HUES64 (cell line): ENCODE results near the gene TDRD9.

Experiments
- H3K27ac ChIP-seq: 2 replicates; pipeline ENCODE4 v1.7.0; 2013; ENCODE audit warnings: low read depth, low read length, inconsistent platforms
- H3K27me3 ChIP-seq: 2 replicates; pipeline ENCODE4 v1.6.1; 2013; ENCODE audit warnings: mild to moderate bottlenecking, low read length; ENCODE audit not compliant: insufficient read depth
- H3K36me3 ChIP-seq: 2 replicates; pipeline ENCODE4 v1.6.1; 2013; ENCODE audit warnings: mild to moderate bottlenecking, low read length; ENCODE audit not compliant: insufficient read depth
- H3K4me1 ChIP-seq: 2 replicates; pipeline ENCODE4 v1.6.1; 2013; ENCODE audit warnings: mild to moderate bottlenecking, low read length, moderate library complexity; ENCODE audit not compliant: insufficient read depth
- H3K4me3 ChIP-seq: 2 replicates; pipeline ENCODE4 v1.5.1; 2013; ENCODE audit warnings: mild to moderate bottlenecking, low read length, moderate library complexity
- H3K9ac ChIP-seq: 2 replicates; pipeline ENCODE4 v1.6.1; 2013; ENCODE audit warnings: mild to moderate bottlenecking, low read depth, low read length
- H3K9me3 ChIP-seq: 2 replicates; pipeline ENCODE4 v1.6.1; 2013; ENCODE audit warnings: low read depth, low read length; ENCODE audit not compliant: insufficient read depth
- whole genome bisulfite sequencing: fragments of 150-250, 120-280 bp; methylation state at CpG from one replicate; pipeline ENCODE4 v1.1.7; 2013; ENCODE audit warnings: missing lambda C conversion rate; 5-methylcytosine and 5-hydroxymethylcytosine counted together

TDRD9 gene

DNA sequence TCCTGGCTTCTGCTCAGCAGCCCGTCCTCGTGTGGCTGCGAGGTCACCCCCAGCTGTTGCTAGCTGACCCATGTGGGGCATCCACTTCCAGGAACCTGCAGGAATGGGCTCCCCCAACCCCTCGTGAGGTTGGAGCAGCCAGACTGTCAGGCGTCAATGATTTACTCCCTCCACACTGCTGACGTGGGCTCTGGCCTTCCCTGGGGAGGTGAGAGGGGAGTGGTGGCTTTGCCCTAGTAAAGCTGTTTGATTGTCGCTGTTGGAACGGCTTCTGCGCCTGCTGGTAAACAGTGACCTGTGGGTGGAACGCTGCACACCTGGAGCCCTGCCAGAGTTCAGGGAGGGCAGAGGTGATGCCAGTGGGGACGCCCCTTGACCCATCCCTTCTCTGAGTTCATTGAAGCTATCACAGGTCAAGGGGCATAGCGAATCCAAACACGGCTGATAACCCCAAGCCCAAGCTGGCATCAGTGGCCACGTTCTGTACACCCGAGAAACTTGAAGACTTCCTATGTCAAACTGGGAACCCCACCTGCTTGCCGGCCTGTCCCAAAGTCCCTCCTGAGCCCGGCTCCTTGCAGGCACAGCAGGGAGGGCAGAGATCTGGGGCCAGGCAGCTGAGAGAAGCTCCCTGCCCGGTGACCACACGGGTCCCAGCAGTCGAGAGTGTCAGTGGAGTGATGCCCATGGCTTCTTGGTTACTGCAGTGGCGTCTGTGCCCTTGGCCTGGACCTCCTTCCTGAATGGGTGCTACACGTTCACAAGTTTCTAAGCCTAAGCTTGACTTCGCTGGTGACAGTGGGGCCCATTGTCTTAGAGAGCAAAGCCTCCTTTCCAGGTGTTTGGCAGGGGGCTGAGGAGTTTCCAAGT is 160.0 kb downstream of the TDRD9 start:
- 91% methylated on average over 23 of the region's 23 CpGs for WGBS
- peaks cover 9% of the 10 kb centered on the region for H3K27me3 ChIP-seq
- no peaks in the 10 kb centered on the region for H3K9me3 ChIP-seq
- no peaks in the 10 kb centered on the region for H3K4me1 ChIP-seq
- no peak overlapping the region for H3K27ac ChIP-seq
- H3K9ac ChIP-seq: no peak overlapping the region
- H3K36me3 ChIP-seq: no peaks in the 10 kb centered on the region
- no peak overlapping the region for H3K4me3 ChIP-seq

DNA sequence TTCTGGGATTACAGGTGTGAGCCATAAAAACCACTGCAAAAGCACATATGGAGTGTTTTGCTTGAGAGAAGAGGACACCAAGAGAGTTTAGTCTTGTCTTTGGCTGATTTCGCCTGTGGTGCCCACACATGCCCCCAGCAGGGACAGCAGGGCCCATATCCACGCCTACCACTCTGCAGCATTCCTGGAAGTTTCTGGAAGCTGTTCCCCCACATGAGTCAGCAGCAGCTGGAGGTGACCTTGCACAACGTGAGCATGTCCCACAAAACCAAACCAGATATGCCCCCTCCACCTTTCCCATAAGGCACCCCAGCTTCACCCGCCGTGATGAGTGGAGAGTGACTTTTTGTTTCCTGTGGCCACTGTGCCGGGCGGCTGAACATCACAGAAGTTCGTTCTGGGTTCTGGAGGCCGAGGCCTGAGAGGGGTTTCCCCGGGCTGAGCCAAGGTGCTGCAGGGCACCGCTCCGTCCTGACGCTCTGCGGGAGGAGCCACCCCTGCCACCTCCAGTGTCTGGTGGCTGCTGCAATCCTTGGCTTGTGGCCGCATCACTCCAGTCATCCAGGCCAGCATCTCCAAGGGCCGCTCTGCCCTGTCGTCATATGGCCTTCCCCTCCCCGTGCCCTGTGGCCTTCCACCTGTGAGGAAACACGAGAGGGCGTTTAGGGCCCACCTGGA is 162.0 kb downstream of the TDRD9 start:
- WGBS: 93% methylated on average over 20 of the region's 20 CpGs
- Histone ChIP-seq H3K9ac (no peak overlapping the region), H3K4me3 (no peak overlapping the region), H3K36me3 (no peaks in the 10 kb centered on the region), H3K27ac (no peak overlapping the region), H3K27me3 (peaks cover 9% of the 10 kb centered on the region), H3K9me3 (no peaks in the 10 kb centered on the region), H3K4me1 (peaks cover 2% of the 10 kb centered on the region; the same call in 1 of the 2 replicates)

DNA sequence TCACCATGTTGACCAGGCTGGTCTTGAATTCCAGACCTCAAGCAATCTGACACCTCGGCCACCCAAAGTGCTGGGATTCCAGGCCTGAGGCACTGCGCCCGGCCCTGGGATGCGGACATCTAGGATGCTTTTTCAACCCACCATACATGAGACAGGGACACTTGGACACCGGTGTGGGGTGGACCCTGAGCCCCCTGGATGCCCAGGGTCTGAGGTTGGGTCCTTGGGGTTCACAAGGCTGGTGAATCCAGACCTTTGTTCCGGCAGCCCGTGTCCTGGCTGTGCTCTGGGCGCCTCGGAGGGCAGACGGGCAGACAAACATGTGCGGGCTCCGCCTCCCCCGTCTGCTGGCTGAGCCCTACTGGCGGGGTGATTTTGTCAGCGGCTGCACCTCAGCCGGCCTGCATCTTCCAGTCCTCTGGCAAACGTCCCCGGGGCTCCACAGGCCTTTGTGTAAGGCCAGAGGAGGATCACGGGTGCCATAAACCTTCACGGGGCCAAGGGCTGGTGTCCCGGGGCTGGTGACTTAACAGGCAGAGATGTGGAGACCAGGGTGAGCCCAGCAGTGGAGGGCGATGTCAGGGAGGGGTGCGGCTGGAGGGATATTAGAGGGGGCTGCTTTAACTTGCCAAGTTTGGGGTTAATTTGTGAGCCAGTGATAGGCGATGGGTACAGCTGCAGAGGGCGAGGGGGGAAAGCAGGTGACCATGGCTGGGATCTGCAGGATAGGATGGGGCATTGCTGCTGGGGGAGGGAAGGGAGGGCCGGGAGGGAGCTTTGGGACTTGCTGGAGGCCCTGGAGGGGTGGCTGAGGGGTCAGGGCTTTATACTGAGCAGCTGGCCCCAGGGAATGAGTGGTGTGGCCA is 163.0 kb downstream of the TDRD9 start:
- no peak overlapping the region for H3K27ac ChIP-seq
- no peak overlapping the region for H3K4me3 ChIP-seq
- H3K36me3 ChIP-seq: no peaks in the 10 kb centered on the region
- no peak overlapping the region for H3K9ac ChIP-seq
- no peaks in the 10 kb centered on the region for H3K9me3 ChIP-seq
- WGBS: 89% methylated on average over 26 of the region's 26 CpGs
- peaks cover 1% of the 10 kb centered on the region for H3K27me3 ChIP-seq
- peaks cover 2% of the 10 kb centered on the region; the same call in 1 of the 2 replicates for H3K4me1 ChIP-seq

DNA sequence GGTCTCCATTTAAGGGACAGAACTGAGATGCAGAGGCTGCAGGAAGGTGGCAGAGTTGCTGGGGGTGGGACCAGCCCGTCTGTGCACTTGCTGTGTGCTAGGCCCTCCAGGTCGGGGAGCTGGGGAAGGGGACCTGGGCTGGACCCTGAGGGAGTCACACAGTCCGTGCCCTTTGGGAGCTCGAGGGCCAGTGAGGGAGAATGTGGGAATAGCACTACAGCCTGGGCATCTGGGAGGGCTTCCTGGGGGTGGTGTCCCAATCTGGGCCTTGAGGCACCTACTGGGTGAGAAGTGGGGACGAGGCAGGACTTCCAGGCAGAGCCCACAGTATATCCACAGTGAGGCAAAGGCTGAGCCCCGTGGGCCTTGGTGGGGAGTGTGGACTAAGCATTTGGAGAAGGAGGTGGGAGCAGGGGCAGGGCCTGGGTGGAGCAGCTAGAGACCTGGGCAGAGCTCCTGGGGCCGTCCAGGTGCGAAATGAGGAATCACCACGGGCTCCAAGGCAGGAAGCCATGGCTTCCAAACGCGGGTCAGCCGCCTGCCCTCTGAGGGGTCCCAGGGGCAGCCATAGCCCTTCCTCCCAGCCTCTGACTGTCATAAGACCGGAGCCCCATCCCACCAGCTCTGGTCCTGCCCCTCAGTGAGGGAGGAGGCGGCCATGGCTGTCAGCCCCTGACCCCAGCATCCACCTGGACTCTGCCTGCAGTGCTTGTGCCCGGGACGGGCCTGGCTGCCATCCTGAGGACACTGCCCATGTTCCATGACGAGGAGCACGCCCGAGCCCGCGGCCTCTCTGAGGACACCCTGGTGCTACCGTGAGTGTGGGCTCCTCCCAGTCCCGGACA is 163.9 kb downstream of the TDRD9 start:
- H3K9ac ChIP-seq: no peak overlapping the region
- no peaks in the 10 kb centered on the region for H3K36me3 ChIP-seq
- no peak overlapping the region for H3K4me3 ChIP-seq
- peaks cover 2% of the 10 kb centered on the region; the same call in 1 of the 2 replicates for H3K4me1 ChIP-seq
- H3K27me3 ChIP-seq: no peaks in the 10 kb centered on the region; the same call in 1 of the 2 replicates
- WGBS: 92% methylated on average over 23 of the region's 23 CpGs
- H3K27ac ChIP-seq: no peak overlapping the region
- no peaks in the 10 kb centered on the region for H3K9me3 ChIP-seq

DNA sequence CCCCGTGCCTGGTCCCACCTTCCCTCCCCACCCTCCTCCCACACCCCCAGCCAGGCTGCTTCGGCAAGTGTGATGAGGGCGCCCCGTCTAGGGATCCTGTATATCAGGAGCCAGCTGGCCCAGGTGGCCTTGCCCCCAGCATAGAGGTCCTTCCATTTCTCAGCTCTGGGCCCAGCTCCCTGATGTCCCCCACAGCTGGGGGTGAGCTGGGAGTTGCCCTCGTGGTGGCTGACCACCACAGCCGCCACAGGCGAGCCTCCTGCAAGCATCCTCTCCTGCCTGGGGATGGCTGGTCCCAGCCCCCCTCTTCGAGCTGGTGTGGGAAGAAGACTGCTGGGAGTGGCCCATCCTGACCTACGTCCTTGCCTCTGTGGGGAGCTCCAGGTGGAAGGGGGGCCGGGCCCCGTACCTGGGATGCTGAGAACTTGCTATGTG is 164.7 kb downstream of the TDRD9 start:
- H3K9ac ChIP-seq: no peak overlapping the region
- 84% methylated on average over 11 of the region's 11 CpGs for WGBS
- no peaks in the 10 kb centered on the region for H3K36me3 ChIP-seq
- no peak overlapping the region for H3K4me3 ChIP-seq
- H3K27ac ChIP-seq: no peak overlapping the region
- peaks cover 2% of the 10 kb centered on the region; the same call in 1 of the 2 replicates for H3K4me1 ChIP-seq
- no peaks in the 10 kb centered on the region; the same call in 1 of the 2 replicates for H3K27me3 ChIP-seq
- no peaks in the 10 kb centered on the region for H3K9me3 ChIP-seq

DNA sequence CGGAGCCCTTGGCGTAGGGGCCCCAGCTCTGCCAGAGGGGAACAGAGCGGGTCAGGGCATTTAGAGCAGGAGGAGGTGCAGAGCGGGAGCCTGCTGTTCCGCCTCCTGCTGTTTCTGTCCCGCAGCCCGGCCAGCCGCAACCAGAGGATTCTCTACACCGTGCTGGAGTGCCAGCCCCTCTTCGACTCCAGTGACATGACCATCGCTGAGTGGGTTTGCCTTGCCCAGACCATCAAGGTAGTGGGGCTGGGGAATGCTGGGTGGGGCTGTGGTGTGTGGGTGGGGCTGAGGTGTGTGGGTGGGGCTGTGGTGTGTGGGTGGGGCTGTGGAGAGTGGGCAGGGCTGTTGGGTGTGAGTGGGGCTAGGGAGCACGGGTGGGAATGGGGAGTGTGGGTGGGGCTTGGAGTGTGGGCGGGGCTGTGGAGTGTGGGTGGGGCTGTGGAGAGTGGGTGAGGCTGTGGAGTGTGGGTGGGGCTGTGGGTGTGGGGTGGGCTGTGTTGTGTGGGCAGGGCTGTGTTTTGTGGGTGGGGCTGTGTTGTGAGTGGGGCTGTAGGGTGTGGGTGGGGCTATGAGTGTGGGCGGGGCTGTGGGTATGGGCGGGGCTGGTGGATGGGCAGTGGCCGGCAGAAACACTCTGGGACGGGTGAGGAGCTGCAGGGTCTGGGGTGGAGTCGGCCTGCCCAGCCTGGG is 165.3 kb downstream of the TDRD9 start:
- Histone ChIP-seq H3K36me3 (no peaks in the 10 kb centered on the region), H3K27me3 (no peaks in the 10 kb centered on the region; the same call in 1 of the 2 replicates), H3K9ac (no peak overlapping the region), H3K9me3 (no peaks in the 10 kb centered on the region), H3K4me1 (peaks cover 2% of the 10 kb centered on the region; the same call in 1 of the 2 replicates), H3K4me3 (no peak overlapping the region), H3K27ac (no peak overlapping the region)
- 80% methylated on average over 18 of the region's 18 CpGs for WGBS

DNA sequence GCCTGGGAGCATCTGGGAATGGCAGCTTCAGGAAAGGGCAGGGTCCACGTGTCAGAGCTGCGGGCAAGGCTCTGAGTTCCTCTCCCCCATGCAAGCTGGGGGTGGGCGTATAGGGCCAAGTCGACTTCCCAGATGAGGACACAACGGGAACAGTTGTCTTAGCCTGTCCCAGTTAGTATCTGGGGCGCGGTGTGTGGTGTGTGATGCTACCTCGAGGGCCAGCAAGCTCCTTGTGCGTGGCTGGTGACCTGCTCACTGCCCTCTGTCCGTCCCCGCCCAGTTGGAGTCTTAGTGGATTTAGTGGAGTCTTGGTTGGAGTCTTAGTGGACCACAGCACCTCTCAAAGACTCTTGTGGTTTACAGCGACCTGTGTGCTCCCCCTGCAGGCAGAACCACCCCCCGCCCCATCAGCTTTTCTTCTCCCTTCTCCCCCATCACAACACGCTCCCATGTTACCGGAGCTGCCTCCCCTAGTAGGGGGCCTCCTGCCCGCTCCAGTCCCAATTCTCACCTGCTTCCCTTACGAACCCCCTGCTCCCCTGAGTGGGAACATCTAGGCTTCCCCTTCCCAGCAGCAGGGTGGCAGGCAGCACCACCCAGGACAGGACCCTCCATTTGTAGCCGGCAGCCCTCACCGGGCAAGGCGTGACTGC is 165.9 kb downstream of the TDRD9 start:
- Histone ChIP-seq H3K9me3 (no peaks in the 10 kb centered on the region), H3K27ac (no peak overlapping the region), H3K27me3 (no peaks in the 10 kb centered on the region; the same call in 1 of the 2 replicates), H3K9ac (no peak overlapping the region), H3K36me3 (no peaks in the 10 kb centered on the region), H3K4me3 (no peak overlapping the region), H3K4me1 (peaks cover 2% of the 10 kb centered on the region; the same call in 1 of the 2 replicates)
- 72% methylated on average over 20 of the region's 20 CpGs for WGBS

DNA sequence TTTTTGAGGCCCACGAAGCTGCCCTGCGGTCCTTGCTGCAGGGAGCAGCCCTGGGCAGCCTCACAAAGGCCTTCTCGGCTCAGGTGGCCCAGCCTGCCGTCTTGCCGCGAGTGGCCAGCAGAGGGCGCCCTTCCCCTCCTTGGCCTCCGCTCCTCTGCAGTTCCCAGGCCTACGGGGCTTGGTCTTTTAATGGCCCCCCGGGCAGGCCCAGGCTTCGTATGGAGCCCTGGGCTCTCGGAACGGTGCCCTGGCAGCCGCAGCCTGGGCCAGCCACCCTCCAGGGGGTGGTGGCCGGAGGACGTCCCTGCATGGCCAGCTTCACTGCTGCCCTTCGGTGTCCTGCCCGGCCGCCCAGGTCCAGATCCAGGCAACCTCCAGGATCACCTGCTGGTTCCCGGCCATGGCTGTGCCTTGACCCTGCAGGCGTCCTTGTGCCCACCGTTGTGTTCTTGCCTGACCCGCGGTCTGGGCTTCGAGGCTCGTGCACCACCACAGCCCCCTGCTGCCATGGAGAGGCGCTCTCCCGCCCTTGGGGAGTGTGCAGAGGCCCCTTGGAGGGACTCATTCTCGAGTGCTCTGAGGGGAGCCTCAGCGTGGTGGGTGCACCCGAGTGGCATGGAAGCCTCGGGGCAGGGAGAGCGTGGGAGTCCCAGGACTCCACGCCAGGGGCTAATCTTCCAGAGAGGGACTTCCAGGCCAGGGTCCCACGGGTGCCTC is 166.6 kb downstream of the TDRD9 start:
- Histone ChIP-seq H3K27ac (no peak overlapping the region), H3K4me1 (peaks cover 2% of the 10 kb centered on the region; the same call in 1 of the 2 replicates), H3K27me3 (no peaks in the 10 kb centered on the region; the same call in 1 of the 2 replicates), H3K36me3 (no peaks in the 10 kb centered on the region), H3K4me3 (no peak overlapping the region), H3K9me3 (no peaks in the 10 kb centered on the region), H3K9ac (no peak overlapping the region)
- 55% methylated on average over 35 of the region's 35 CpGs for WGBS
